ENCODE results near the gene KRT16.

GRCh38 chr17:41647038-41647813 is 34.7 kb upstream of the KRT16 start:
- TF ChIP-seq POLR2AphosphoS5 (IDR thresholded peaks at IDR 0.05; ENCODE audit: low read depth, low read length) (no peak), POLR2A (IDR thresholded peaks at IDR 0.05; ENCODE audit: low read depth, low read length) (no peak), TAF1 (IDR thresholded peaks at IDR 0.05; ENCODE audit: borderline replicate concordance, low read depth, low read length) (no peak)
